Measurements from ENCODE around the gene ZNF768.
"Not testable (repeated sequence)": the region's sequence is repeated elsewhere in the genome, so short reads cannot be mapped to it uniquely, and the experiment has no call there.

ZNF768 gene

DNA sequence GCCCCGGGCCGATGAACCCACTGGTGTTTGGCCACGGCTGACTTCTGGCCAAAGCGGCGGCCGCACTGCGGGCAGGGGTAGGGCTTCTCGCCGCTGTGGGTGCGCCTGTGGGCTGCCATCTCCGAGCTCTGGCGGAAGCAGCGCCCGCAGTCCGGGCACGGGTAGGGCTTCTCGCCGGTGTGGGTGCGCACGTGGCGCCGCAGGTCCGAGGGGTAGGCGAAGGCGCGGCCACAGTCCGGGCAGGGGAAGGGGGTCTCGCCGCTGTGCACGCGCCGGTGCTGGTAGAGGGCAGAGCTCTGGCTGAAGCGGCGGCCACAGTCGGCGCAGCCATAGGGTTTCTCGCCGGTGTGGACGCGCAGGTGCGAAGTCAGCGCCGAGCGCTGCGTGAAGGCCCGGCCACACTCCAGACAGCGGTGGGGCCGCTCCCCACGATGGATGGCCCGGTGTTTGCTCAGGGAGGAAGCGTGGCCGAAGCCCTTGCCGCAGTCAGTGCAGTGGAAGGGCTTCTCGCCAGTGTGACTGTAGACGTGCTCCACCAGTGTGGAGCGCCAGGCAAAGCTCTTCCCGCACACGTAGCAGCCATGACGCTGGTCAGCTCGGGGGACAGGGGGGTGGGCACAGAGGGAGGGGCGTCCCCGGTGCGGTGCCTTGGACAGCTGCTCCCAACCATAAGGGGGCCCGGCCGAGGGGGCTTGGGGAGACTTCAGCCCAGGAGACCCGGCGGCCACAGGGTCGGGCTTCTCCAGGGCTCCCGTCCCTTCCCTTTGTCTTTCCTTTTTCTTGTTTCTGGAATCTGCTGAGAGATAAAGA, 29.2 kb upstream of the ZNF768 start:
- DNase-seq (ENCODE audit: low read depth): no peak

DNA sequence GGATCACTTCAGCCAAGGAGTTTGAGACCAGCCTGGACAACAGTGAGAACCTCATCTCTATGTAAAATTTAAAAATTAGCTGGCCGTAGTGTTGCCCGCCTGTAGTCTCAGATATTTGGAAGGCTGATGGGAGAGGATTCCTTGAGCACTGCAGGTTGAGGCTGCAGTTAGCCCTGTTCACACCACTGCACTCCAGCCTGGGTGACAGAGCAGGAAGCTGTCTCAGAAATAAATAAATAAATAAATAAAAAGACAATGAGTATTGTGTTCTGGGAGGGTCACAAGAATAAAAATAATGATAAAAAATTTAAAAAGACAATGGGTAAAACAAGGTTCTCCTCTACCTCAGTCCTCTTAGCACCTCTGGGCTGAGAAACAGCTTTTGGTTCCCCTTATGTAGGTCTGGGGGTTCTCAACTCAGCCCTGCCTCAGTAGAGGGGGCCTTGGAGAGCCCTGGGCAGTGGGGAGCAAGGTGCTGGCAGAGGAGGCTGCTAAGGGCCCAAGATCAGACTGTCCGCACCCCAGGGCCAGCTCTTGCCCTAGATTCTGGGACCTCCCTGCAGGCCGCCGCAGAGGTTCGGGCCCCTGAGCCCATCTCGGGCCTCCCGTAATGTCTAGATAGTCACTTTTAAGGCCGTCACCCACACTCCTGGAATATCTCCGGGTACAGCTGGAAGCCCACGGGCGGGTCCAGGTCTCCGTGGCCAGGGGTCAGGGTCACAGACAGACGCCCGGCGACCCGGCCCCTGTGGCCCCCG, 28.4 kb upstream of the ZNF768 start:
- DNase-seq (ENCODE audit: low read depth): no peak

DNA sequence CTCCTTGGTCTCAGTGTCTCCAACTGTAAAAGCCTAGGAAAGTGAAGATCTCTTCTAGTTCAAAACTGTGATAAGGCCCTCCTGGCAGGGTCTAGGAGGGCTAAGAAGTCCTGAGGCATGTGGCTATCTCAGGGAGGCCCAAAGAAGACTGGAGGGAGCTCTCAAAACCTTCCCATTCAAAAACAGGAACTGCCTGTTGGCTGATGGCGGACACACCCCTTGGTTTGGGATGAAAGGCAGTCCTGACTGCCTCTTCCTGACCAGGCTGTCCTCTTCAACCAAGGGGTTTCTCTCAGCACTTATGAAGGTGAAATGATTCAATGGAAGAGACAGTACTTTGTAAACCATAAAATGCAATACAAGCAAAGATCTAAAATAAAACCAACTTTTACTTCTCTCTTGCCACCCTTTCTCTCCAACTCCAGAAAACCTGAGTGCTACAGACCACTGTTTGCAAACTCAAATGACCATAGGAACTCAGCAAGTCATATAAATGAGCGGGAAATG, 27.1 kb upstream of the ZNF768 start:
- no peak for DNase-seq (ENCODE audit: low read depth)

DNA sequence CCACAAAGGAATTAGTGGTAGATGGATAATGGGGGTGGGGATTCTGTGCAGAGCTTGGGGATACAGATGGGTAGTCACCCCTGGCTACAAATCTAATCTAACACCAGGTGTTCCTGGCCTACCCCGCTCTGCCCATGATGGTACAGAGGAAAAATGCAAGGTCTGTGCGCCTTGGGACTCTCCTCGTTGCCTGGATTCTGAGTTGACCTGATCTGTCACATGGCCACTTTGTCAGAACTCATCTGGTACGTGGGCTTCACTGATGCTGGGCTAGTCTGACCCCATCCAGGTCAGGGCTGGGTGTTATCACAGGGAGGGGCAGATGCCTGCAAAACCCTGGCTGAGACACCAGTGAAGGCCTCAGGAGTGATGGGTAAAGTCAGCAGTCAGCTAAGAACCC, 26.6 kb upstream of the ZNF768 start:
- no peak for DNase-seq (ENCODE audit: low read depth)

DNA sequence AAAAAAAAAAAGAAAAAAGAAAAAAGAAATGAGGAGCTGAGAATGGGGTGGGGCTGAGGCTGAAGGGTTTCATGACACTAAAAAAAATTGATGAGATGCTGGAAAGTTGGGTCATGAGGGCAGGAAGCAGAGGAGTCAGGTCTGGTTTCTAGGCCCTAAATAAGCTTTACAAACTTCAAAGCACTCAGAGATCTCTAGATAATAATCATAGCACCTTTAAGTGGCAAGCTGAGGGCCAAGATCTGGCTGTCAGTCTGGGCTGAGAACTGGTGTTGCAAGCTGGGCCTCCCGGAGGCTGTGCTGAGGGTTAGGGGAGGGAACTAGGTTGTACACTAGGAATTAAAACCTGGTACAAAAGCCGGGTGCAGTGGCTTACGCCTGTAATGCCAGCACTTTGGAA, 25.4 kb upstream of the ZNF768 start:
- DNase-seq (ENCODE audit: low read depth): no peak

DNA sequence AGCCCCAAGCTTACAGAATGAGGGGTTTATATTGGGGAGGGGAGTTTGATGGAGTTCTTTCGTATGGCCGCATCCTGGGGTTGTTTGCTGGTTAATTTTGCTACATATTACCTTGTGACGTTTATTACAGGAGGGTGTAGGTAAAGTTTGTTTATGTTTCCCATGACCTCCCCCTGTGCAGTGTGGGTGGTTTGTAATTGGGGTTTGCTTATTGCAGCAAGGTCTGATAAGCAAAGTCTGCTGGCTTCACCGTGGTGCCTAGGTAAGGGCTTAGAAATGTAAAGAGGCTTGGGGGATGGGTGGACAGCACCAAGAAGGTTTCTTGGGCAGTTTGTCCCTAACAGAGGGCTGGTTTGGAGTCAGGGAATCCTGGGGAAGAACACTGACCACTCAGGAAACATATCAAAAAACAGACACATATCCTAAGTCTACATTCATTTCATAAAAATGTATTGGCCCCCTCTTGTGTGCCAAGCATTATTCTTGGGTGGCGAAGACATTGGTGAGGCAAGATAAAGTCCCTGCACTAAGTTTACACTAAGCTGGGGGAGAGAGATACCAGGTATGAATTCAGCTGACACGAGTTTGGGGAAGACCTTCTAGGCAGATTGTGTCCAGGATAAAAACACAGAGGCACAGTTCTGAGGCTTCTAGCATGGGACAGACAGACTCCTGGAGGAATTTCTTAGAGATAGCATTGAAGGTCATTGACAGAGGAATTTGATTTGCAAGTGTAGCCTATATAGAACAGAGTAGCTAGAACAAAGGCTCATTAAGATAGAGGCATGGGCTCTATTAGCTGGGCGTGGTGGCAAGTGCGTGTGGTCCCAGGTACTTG, 22.3 kb upstream of the ZNF768 start:
- DNase-seq (ENCODE audit: low read depth): no peak

DNA sequence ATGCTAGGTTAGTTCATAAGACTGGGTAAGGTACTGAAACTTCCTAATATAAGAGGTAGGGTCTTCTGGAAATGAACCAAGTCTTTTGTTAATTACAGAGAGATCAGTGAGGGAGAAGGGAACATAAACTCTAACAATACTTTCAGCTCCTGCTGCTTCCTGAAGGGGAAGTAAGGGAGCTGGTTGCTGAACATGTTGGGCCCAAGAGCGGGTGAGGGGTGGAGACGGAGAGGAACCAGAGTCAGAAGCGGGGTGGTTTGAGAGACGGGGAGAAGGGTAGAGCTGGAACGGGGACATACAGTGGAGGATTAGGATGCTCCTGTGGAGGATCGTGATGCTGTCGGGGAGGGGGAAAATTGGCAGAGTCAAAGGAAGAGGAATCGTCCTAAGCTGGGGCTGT, 19.7 kb upstream of the ZNF768 start:
- DNase-seq (ENCODE audit: low read depth): no peak

DNA sequence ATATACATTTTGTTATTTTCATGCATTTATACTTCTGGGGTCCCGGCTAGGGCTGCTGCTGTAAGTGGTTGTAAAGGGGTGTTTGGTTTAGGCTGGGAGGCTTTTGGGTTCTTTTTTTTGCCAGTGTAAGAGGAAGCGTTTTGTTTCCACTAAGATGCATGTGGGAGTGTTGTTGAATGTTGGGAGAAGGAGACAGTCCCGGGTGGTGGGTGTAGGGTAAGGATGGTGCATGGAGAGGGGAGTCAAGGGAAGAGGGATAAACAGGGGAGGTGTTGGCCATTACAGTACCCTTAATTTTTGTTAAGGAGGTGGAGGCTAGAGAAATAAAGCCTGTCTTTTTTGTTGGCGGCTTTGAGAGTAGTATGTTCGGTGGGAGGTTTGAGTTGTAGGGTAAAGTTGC, 16.7 kb upstream of the ZNF768 start:
- DNase-seq (ENCODE audit: low read depth): no peak

DNA sequence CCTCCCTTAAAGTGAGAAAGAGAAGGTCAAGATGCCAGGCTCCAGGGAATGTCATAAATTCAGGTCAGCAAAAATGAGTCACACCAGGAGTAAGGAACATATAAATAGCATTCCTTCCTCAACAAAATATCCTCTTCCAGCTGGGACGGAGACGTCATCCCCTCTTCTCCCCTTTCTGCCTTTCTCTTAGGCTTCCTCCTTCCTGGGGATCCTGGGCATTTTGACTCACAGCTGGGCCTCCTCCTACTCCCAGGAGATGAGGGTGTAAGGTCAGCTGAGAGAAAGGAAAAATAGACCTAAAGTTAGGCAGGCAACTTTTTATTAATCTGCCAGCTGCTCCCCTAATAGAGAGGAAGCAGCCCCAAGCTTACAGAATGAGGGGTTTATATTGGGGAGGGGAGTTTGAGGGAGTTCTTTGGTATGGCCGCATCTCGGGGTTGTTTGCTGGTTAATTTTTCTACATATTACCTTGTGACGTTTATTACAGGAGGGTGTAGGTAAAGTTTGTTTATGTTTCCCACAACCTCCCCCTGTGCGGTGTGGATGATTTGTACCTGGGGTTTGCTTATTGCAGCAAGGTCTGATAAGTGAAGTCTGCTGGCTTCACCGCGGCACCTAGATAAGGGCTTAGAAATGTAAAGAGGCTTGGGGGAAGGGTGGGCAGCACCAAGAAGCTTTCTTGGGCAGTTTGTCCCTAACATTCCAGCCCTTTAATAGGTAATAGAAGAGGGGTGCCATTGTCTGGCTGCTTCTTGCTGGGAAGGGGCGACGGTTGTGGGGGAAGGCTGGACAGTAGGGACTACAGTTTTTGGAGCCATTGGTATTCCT, 15.3 kb upstream of the ZNF768 start:
- no peak for DNase-seq (ENCODE audit: low read depth)

DNA sequence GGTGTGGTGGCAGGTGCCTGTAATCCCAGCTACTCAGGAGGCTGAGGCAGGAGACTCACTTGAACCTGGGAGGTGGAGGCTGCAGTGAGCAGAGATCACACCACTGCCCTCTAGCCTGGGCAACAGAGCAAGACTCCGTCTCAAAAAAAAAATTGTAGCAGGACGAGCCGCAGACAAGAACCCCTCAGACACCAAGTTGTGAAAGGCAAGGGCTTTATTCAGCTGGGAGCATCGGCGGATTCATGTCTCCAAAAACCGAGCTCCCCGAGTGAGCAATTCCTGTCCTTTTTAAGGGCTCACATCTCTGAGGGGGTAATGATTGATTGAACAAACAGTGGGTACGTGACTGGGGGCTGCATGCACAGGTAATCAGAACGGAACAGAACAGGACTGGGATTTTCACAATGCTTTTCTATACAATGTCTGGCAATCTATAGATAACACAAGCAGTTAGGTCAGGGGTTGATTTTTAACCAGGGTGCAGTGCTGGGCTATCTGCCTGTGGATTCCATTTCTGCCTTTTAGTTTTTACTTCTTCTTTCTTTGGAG, 14.6 kb upstream of the ZNF768 start:
- DNase-seq (ENCODE audit: low read depth): not testable (repeated sequence)

DNA sequence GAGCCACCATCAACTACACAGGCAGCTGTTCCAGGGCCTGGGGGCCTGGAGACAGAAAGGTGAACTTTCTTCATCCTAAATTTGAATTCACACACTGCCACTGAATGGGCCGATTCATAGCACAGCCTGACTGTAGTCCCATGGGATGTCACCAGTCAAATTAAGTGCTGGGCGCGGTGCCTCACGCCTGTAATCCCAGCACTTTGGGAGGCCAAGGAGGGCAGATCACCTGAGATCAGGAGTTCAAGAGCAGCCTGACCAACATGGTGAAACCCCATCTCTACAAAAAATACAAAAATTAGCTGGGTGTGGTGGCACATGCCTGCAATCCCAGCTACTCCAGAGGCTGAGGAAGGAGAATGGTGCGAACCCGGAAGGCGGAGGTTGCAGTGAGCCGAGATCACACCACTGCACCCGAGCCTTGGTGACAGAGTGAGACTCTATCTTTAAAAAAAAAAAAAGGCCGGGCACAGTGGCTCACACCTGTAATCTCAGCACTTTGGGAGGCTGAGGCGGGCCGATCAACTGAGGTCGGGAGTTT, 13.7 kb upstream of the ZNF768 start:
- not testable (repeated sequence) for DNase-seq (ENCODE audit: low read depth)

DNA sequence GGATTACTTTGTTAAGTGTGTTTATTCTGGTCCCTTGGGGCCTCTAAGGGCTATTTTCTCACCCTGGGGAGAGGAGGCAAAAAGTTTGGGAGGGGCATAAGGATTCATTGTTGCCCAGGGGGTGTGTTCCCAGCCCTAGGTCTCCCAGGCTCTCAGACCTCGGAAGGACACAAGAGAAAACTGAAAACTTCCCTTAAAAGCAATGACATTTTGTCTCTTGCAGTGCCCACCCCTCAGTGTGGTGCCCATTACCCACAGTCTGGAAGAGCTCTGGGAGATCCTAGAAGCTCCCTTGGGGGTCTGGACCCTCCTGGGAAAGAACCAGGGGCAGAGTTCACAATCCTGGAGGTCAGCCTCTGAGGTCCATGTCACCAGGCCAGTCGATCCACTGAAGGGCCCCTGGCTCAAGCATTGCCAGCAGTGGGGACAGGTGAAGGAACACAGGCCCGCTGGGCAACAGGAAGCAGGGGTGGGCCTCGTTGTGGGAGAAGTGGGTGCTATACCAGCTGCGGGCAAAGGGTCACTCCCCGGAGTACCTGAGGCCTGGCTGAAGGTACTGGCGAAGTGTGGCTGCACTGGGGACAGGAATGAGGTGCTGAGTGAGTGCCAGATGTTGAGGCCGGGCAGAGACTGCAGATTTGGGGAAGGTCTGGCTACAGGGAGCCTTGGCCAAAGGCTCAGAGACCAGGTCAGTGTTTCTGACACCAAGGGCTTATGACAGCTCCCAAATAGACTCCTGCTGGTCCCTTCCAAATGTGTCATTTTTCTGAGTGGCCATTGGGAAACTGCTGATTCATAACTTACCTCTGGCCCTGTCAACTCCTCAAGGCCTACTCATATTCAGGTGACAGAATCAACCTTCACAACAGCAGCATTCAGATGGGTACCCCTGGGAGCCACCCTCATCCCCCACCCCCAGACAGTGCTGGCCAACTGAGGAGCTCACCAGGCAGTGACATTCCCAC, 12.9 kb upstream of the ZNF768 start:
- no peak for DNase-seq (ENCODE audit: low read depth)

DNA sequence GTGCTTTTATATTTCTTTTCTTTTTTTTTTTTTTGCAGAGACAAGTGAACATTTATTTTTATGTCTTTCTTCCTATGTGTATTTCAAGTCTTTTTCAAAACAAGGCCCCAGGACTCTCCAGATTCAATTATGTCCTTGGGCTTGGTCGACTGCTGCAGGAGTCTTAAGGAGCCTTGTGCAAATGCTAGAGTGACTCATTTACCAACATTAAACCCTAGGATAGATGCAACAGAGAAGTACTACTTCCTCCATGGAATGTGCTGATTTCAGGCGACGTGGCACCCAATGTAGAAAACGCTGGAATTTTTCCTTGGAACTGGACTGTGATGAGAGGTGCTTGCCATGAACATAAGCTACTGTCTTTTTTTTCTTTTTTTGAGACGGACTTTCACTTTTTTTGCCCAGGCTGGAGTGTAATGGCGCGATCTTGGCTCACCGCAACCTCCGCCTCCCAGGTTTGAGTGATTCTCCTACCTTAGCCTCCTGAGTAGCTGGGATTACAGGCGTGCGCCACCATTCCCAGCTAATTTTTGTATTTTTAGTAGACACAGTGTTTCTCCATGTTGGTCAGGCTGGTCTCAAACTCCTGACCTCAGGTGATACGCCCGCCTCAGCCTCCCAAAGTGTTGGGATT, 10.1 kb upstream of the ZNF768 start:
- DNase-seq (ENCODE audit: low read depth): not testable (repeated sequence)

DNA sequence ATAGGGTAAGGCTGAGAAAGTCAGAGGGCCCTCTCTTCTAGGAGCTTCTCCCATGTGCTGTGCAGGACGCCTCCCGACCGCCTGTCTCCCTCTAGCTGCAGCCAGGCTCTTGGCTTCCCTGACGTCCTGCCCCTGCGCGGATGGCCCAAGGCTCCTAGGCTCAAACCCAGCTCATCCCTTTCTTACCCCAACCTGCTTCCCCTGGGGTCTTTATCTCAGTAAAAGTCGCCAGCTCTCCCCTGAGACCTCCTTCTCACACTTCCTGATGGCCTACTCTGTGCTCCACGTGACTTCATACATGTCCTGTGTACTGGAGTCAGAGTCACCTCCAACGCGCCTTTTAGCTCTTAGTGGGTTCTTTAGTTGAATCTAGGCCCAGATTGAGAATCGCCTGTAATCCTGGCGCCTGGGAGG, 9.4 kb upstream of the ZNF768 start:
- no peak for DNase-seq (ENCODE audit: low read depth)

DNA sequence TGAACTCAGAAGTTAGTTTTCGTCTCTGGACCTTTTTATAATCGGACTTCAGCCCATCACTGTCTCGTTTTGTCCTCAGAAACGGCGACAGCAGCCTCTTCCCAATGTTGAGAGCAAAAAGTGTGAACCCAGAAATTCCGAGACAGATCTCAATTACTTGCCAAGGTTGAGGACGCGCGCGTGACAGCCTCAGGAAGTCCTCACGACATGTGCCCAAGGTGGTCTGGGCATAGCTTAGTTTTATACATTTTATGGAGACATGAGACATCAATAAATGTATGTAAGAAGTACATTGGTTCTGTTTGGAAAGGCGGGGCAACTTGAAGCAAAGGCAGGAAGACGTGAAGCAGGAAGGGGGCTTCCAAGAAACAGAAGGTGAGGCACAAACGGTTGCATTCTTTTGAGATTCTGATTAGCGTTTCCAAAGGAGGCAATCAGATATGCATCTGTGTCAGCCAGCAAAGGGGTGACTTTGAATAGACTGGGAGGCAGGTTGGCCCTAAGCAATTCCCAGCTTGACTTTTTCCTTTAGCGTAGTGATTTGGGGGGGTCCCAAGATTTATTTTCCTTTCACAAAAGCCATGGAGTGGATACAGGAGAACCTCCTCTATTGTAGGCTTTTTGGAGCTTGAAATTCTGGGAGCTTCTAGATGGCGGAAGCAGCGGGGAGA, 8.9 kb upstream of the ZNF768 start:
- DNase-seq (ENCODE audit: low read depth): no peak

DNA sequence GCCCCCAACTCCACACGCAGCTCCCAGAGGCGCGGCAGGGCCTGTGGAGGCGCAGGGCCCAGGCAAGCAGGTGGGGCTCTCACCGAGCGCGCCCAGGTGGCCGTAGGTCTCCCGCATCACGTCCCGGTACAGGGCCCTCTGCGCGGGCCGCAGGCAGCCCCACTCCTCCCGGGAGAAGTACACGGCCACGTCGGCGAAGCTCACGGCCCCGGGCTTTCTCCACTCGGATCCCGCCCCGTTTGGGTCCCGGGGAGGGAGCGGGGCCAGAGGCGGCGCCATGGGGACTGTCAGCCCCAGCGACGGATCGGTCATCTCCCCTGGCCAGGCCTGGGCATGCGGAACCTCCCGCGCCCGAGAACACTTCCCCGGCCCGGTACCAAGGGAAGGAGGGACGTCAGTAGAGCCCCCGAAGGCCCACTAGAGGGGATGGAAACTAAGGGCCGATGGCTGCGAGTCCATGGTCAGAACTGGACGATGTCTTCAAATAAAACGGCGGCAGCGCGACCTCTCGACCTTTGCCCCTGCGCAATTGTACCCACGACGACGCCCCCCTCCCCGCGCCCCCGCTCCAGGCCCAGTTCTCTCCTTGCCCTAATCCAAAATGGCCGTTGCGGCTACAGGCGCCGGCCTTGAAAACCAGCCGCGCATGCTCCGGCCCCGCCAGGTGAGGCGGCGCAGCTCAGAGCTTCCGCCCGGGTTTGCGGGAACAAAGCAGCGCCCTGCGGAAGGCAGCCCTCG, 8.2 kb upstream of the ZNF768 start, which contains the start of gene ZNF747:
Gene ZNF747, minus strand, starts transcription at position 491 of the 738 bp plus-strand sequence. Its CDS starts 179 bp downstream, at position 312.
- no peak for DNase-seq (ENCODE audit: low read depth)

DNA sequence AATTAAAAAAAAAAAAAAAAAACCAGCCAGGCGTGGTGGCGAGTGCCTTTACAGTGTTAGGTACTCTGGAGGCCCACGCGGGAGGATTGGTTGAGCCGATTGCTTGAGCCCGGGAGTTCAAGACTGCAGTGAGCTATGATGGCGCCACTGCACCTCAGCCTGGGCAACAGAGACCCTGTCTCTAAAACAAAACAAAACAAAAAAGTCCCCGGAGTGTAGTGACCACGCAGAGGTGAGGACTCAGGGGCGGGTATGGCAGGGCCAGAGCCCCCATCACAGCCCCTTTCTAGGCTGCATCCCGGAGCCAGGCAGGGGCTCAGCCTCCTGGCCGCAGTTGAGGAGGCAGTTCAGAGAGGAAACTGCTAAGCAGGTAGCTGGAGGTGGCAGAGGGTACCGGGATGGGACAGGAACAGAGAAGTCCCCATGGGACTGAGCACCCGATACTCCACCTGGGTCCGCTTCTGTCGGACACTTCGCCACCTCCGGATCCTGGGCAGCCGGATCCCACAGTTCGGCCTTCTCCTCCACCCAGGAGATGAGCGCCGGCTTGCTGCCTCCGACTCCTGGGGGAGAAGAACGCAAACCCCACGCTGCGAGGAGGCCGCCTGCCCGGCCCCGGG, 7.5 kb upstream of the ZNF768 start:
- DNase-seq (ENCODE audit: low read depth): no peak

Measured in HS-5 (cell line).